Esophagus squamous epithelium (tissue), 5 donors: ENCODE results near the gene RBM10. TPM values are rescaled to one million over a fixed set of nuclear protein-coding genes. Genes with fewer than 3 reads are reported as not detected.

Source experiments
- DNase-seq: peaks from one replicate; lab custom pipeline; 2025; lab: John Stamatoyannopoulos, UW
- H3K27ac ChIP-seq, 4 donors: fragments of 200-600 bp; sonication (generic); one replicate each; pipeline ENCODE4 v1.5.1; 2016 to 2019; ENCODE audit warnings: mild to moderate bottlenecking in 1 of 4
- H3K27me3 ChIP-seq, 4 donors: fragments of 200-600 bp; sonication (generic); 1 replicate in 3 of 4; 2 replicates in 1 of 4; pipeline versions ENCODE4 v1.5.1 to v1.6.0; 2017 to 2021; ENCODE audit warnings: antibody characterized with exemption in 1 of 4
- H3K36me3 ChIP-seq, 3 donors: fragments of 200-600 bp; sonication (generic); one replicate each; pipeline ENCODE4 v1.5.1; 2016 to 2019
- H3K4me1 ChIP-seq, 3 donors: fragments of 200-600 bp; sonication (generic); one replicate each; pipeline ENCODE4 v1.5.1; 2017 to 2019
- H3K4me3 ChIP-seq, 4 donors: fragments of 200-600 bp; sonication (generic); 1 replicate in 3 of 4; 2 replicates in 1 of 4; pipeline ENCODE4 v1.5.1; 2016 to 2019; ENCODE audit warnings: mild to moderate bottlenecking in 2 of 4, moderate library complexity in 1 of 4
- H3K9me3 ChIP-seq, 3 donors: fragments of 200-600 bp; sonication (generic); one replicate each; pipeline ENCODE4 v1.5.1; 2016 to 2019
- POLR2A ChIP-seq, 4 donors: fragments of 450-650 bp; IDR thresholded peaks; one replicate each; pipeline ENCODE4 v1.6.1; 2017; ENCODE audit warnings: antibody characterized with exemption in 4 of 4, mild to moderate bottlenecking in 4 of 4, moderate library complexity in 3 of 4
- WGBS, 2 donors: methylation state at CpG; one replicate each; pipeline ENCODE4 v1.1.5; 2018; 5-methylcytosine and 5-hydroxymethylcytosine counted together
- intact Hi-C: fragments of 100-400 bp; cut with DNase I; formaldehyde crosslinking; loops from one replicate; pipeline ENCODE4 v1.15.0; 2022
- total RNA-seq, 4 donors: library from RNA; depleted of rRNA; stranded (reverse); fragments of >200 nt; gene quantifications; one replicate each; pipeline ENCODE4 v1.1.0, GENCODE V29; 2016
- TF ChIP-seq, protein P1 (sequence below), 6 experiments: fragments of 450-650 bp in 4 of 6; fragments of 200-600 bp in 2 of 6; sonication (generic) in 2 of 6; IDR thresholded peaks; one replicate each; pipeline ENCODE4 v1.5.1; 2016 to 2019; ENCODE audit warnings: antibody characterized with exemption in 6 of 6, mild to moderate bottlenecking in 4 of 6, moderate library complexity in 4 of 6
- donor health status: DM: yes; HTN: yes; CAD: no.

The RBM10 gene
- total RNA-seq, 4 donors from 2014 or later, result 28.1 to 35.6 (median 28.6) TPM

DNA sequence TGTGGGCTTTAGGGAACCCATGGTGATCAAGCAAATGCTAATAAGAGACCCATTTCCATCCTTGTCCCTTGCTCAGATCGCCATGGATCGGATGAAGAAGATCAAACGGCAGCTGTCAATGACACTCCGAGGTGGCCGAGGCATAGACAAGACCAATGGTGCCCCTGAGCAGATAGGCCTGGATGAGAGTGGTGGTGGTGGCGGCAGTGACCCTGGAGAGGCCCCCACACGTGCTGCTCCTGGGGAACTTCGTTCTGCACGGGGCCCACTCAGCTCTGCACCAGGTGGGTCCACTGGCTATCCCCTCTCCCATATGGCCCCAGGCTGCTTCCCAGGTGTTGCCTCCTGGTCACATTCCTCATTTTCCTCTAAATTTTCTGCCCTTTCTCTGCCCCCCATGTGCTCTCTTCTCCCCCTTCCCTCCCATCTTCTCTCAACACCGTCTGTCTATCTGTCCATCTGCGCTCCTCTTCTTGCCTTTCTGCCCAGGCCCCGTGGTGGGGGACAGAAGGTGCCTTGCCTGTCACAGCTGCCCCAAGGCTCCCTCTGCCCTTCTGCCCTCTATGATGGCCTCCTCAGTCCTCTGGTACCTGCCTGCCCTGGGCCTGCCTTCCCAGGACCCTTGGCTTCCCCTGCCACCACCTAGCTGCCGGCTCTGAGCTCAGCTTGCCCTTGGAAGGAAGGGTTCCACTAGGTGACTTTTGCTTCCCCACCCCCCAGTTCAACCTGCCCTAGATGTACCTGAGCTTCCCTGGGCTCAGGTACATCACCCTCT lies 78.6 kb downstream of the RBM10 start:
- H3K27me3 ChIP-seq, result no peaks in the 10 kb centered on the region
- WGBS, 2 donors, result 87 to 92% methylated on average over 9 to 11 of the region's 13 CpGs
- no peak overlapping the region for H3K4me3 ChIP-seq
- peaks cover 34 to 61% (median 41%) of the 10 kb centered on the region in 3 donors for H3K36me3 ChIP-seq
- intact Hi-C loops, result no loop called here
- no peak for DNase-seq
- no peaks in the 10 kb centered on the region for H3K9me3 ChIP-seq
- peaks cover 4 to 25% (median 16%) of the 10 kb centered on the region in 3 donors for H3K4me1 ChIP-seq
- TF ChIP-seq, protein P1, sequence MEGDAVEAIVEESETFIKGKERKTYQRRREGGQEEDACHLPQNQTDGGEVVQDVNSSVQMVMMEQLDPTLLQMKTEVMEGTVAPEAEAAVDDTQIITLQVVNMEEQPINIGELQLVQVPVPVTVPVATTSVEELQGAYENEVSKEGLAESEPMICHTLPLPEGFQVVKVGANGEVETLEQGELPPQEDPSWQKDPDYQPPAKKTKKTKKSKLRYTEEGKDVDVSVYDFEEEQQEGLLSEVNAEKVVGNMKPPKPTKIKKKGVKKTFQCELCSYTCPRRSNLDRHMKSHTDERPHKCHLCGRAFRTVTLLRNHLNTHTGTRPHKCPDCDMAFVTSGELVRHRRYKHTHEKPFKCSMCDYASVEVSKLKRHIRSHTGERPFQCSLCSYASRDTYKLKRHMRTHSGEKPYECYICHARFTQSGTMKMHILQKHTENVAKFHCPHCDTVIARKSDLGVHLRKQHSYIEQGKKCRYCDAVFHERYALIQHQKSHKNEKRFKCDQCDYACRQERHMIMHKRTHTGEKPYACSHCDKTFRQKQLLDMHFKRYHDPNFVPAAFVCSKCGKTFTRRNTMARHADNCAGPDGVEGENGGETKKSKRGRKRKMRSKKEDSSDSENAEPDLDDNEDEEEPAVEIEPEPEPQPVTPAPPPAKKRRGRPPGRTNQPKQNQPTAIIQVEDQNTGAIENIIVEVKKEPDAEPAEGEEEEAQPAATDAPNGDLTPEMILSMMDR (IDR thresholded peaks at IDR 0.05), result no peak
- TF ChIP-seq POLR2A (IDR thresholded peaks at IDR 0.05), result no peak
- no peak overlapping the region for H3K27ac ChIP-seq

DNA sequence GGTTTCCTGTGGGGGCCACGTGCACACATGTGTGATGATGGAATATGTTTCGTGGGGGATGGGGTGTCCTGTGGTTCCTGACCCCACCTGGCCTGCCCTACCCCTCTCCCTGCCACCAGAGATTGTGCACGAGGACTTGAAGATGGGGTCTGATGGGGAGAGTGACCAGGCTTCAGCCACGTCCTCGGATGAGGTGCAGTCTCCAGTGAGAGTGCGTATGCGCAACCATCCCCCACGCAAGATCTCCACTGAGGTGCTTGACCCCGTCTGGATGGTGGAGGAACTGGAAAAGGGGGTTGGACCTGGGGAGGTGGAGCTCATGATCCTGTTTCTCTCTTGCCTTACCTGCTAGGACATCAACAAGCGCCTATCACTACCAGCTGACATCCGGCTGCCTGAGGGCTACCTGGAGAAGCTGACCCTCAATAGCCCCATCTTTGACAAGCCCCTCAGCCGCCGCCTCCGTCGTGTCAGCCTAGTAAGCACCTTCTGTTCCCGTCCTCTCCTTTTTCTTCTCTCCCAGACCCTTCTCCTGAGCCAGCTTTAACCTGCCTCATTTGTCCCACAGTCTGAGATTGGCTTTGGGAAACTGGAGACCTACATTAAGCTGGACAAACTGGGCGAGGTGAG lies 79.4 kb downstream of the RBM10 start:
- intact Hi-C loops, result no loop called here
- peaks cover 34 to 68% (median 41%) of the 10 kb centered on the region in 3 donors for H3K36me3 ChIP-seq
- WGBS, 2 donors, result 83 to 96% methylated on average over 9 to 15 of the region's 17 CpGs
- H3K27me3 ChIP-seq, result no peaks in the 10 kb centered on the region
- no peaks in the 10 kb centered on the region for H3K9me3 ChIP-seq
- peaks cover 4 to 24% (median 16%) of the 10 kb centered on the region in 3 donors for H3K4me1 ChIP-seq
- H3K4me3 ChIP-seq, result no peak overlapping the region
- DNase-seq, result no peak
- TF ChIP-seq POLR2A (IDR thresholded peaks at IDR 0.05), result no peak
- TF ChIP-seq, protein P1 (IDR thresholded peaks at IDR 0.05), result no peak
- H3K27ac ChIP-seq, result no peak overlapping the region

DNA sequence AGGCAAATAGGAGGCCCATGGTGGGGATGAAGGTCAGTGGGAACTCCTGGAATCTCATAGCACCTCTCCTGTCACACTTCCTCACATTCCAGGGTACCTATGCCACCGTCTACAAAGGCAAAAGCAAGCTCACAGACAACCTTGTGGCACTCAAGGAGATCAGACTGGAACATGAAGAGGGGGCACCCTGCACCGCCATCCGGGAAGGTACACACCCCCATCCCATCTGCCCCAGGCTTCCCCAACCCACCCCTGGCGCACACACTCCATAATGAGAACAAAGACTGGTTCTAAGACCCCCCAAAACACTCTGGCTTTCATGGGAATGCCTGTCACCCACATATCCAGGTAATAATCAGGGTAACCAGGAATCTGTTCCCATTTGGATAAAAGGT lies 79.9 kb downstream of the RBM10 start:
- H3K27ac ChIP-seq, result no peak overlapping the region
- H3K27me3 ChIP-seq, result no peaks in the 10 kb centered on the region
- intact Hi-C loops, result no loop called here
- H3K36me3 ChIP-seq, result peaks cover 34 to 71% (median 41%) of the 10 kb centered on the region in 3 donors
- no peak for DNase-seq
- no peak overlapping the region for H3K4me3 ChIP-seq
- TF ChIP-seq, protein P1 (IDR thresholded peaks at IDR 0.05), result no peak
- no peak for TF ChIP-seq POLR2A (IDR thresholded peaks at IDR 0.05)
- peaks cover under 1 to 19% (median 10%) of the 10 kb centered on the region in 3 donors for H3K4me1 ChIP-seq
- 83% methylated on average over 1 of the region's 4 CpGs; no CpG with 5 or more reads in 1 of the 2 donors for WGBS, 2 donors
- H3K9me3 ChIP-seq, result no peaks in the 10 kb centered on the region

DNA sequence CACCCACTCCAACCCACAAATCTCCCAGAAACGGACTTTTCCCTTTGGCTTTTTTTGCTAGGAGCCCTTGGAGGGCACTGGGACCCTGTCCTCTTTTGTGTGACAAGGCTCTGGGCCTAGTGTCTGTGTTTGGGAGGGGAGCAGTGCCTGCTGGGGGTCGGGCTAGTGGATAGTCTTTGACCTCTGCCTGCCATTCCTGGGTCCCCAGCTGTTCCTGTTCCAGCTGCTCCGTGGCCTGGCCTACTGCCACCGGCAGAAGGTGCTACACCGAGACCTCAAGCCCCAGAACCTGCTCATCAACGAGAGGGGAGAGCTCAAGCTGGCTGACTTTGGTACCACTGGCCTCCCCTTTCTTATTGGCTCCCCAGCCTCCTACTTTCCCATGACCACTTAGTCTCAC lies 81.0 kb downstream of the RBM10 start:
- H3K4me3 ChIP-seq, result no peak overlapping the region
- H3K27me3 ChIP-seq, result no peaks in the 10 kb centered on the region
- intact Hi-C loops, result no loop called here
- H3K36me3 ChIP-seq, result peaks cover 34 to 71% (median 41%) of the 10 kb centered on the region in 3 donors
- WGBS, 2 donors, result 85 to 87% methylated on average over 3 to 6 of the region's 6 CpGs
- no peak overlapping the region for H3K27ac ChIP-seq
- DNase-seq, result no peak
- H3K9me3 ChIP-seq, result no peaks in the 10 kb centered on the region
- peaks cover 0 to 8% (median 0%) of the 10 kb centered on the region in 3 donors for H3K4me1 ChIP-seq
- no peak for TF ChIP-seq POLR2A (IDR thresholded peaks at IDR 0.05)
- TF ChIP-seq, protein P1 (IDR thresholded peaks at IDR 0.05), result no peak
